GM18508 (cell line): Measurements from ENCODE around the gene C1orf105.

ENCODE experiments used
- ATAC-seq: cut with Tn5 transposase; IDR thresholded peaks from one replicate; pipeline ENCODE4 v1.9.1; 2021; ENCODE audit warnings: moderate number of reproducible peaks; ENCODE audit not compliant: insufficient read depth, unreplicated experiment

Gene C1orf105

DNA sequence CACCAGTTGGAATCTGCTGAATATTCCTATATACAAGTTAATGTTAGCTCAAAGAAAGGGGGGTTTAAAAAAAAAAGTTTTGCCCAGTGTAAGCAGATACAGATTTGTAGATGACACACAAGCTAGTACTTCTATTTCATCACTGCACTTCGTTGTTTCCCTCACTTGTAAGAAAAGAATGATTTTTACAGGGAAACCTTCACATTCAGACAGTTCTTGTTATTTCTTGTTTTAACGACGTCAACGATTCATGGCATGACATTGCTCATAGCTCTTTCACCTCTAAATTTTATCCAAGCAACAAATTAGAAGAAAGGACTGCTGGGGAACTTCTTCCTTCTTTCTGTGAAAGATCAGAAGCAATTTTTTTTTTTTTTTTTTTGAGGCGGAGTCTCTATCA, 25.7 kb upstream of the C1orf105 start:
- no peak for ATAC-seq

DNA sequence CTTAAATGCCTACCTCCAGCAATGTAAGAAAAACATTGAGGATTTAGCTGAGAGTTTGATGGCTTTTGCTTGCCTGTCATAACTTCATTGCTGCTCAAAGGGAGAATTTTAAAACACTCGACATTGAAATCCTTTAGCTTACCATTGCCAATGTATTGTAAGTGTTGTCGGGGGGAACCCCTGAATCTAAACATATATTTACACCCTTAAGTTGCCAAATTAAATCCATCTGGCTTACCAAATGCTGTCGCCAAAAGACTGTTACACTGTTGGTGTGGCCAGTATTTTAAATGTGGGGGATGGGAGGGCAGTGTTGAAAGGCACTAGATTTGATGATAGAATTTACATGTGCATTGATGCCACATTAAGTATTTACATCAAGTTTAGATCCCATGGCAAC, 24.9 kb upstream of the C1orf105 start:
- ATAC-seq, result no peak

DNA sequence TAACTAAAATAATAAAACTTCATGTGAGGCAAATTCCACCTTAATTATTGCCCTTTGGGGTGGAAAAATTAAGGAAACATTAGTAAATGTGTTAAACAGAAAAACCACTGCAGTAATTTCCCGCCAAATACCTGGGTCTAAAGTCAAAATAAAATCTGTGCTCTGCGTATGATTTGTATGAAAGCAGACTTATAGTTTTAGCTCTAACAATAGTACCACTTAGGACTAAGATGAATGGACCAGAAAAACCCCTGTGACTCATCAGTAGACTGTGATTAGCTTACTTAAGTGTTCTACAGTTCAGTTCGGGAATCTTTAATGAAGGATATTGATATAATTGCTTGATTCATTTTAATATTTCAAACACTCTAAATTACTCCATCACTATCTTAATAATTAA, 23.3 kb upstream of the C1orf105 start:
- no peak for ATAC-seq

- no peak for ATAC-seq
These were observed 22.9 kb upstream of the C1orf105 start for GRCh38 chr1:172397633-172398032.

DNA sequence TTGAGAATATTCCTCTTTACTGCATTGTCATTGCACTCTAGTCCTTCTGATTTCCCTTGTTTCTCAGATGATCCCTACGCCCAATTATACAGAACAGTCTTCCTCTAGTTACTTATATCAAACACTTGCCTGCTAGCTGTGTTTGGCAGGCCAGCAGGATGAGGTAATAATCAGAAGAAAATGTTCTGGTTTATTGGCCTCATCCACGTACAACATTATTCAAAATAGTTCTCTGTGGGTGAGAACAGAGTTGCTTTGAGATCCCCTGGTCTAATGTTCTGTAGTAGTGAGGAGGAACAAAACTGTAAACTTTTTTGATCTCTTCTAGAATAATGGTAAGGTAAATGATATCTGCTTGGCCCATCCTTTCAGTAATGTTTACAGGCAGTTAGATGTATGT, 22.3 kb upstream of the C1orf105 start:
- no peak for ATAC-seq

- ATAC-seq, result no peak
These were observed 21.3 kb upstream of the C1orf105 start for GRCh38 chr1:172398970-172399755.

DNA sequence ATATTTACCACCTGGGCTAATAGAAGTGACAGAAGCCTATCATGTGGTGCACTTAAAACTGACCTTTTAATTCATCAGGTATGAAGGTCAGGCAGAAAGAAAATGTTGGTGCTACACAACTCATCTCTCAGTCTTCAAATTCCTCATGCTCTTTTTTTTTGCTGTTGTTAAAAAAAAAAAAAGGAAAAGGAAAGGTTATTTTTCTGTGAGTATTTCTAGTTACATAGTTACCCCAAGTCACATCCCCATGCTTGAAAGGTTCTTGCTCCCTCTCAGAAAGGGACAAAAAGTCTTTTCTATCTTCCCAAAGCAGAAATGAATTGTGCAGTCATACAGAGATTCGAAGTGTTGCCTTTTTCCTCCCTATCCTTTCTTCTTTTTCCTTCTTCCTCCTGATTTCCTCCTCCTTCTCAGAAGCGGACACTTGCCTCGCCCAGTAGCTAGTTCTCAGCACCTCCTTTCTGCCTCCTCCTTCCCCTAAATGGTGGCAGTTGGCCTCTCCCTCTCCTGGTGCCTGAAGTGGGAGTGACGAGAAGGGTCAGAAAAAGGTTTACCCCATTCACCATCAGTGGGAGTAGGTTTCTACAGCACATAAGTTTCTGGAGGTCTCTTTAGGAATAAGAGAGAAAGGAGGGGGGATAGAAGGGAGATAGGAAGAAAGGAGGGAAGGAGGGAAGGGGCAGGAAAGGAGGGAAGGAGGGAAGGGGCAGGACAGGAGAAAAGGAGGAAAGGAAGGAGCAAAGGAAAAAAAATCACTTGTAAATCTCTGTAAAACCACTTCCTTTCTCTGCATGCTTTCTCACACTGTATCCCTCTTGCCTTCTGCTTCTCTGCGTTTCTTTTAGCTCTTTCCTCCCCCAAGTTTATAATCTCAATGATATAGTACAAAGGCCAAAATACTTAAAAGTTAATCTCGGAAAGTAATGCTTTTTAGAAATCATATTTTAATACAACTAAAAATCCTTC, 20.4 kb upstream of the C1orf105 start:
- ATAC-seq, result no peak

DNA sequence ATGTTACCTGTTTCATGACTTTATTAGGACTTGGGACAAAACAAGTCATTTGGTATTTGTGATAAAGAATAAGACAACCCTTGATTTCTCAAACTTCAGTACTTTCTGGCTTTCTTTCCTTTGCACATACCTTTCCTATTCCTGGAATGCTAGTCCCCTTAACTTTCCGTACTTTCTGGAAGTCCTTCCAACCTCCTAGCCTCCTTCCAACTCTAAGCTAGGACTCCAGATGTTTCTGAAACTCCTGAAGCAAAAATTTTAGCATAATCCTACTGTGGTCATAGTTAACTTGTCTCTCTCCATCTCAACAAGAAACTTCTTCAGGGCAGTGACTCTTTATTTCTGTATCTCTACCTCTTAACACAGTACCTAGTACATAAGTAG, 19.8 kb upstream of the C1orf105 start:
- ATAC-seq, result no peak

DNA sequence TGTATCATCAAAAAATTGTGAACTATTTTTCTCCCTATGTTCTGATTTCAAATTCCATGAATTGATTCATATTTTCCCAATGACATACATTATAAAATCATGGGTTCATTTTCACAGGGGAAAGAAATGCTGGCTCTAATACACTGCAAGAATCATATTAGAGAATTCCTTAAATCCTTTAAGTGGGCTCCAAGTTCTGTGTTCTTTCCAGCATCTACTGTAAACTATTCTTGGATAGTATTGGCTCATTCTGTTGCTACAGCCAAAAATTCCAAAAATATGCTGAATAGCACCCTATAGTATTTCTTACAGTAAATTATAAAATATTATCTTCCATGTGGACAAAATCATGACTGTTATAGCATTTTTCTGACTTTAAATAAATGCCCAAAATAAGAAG, 19.0 kb upstream of the C1orf105 start:
- ATAC-seq, result no peak

DNA sequence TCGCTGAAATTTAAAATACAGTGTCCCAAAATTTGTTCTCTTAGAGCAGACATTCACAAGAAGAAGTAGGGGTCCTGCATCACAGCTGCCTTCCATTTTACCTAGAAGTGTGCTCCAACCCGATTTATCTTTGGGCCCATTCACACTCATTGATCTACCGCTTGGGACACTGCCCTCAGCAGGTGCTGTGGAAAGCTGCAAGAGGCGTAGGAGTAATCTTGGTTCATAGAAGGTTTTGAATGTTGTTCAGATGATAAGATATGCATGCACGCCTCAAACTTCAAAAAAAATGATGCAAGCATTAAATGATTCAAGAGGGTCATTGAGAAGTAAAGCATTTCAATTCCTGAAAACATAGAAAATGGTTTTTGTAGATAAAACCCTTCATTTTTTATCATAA, 18.6 kb upstream of the C1orf105 start:
- no peak for ATAC-seq

GRCh38 chr1:172402878-172403569, 17.5 kb upstream of the C1orf105 start:
- no peak for ATAC-seq

GRCh38 chr1:172404121-172404520, 16.4 kb upstream of the C1orf105 start:
- ATAC-seq, result no peak

GRCh38 chr1:172405912-172406311, 14.6 kb upstream of the C1orf105 start:
- no peak for ATAC-seq

GRCh38 chr1:172406968-172407367, 13.5 kb upstream of the C1orf105 start:
- ATAC-seq, result no peak

DNA sequence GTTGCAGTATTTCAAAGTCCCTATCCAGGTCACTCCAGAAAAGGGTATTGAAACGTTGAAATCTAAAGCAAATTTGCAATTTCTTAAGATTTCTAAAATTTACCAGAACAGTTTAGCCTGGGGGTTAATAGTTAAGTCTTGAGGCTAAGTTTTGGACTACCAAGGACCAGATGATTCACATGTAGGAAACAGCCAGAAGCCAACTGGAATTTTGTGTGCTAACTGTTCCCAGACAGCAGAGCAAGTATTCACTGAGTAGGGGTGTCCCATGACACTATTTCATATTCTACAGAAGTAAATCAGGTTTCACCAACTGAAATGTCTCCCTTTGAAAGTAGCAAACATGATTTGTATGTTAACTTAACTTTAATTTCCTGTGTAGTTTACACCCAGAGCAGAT, 11.5 kb upstream of the C1orf105 start:
- no peak for ATAC-seq

GRCh38 chr1:172410027-172410426, 10.5 kb upstream of the C1orf105 start:
- no peak for ATAC-seq

DNA sequence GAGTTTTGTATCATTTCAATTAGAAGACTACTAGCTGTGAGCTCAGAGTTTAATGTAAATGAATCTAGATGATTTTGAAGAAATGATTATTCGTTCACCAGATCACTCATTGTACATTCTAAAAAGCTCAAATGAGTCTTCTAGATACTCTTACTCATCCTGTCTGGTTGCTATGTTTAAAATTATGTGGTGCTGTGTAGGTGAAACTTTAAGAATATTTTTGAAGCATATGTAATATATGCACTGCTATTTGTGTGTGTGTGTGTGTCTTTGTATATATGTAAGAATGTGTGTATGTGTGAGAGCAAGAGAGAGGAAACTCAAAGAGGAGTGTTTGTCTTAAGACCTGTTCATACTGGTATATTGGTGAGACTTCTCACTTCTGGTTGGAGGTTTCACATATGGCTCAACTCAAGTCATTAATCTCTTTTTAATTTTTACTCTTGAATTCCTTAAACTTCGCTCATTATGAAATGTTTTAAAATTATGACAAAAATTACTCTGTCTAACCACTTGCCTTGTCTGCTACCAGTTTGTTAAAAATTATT, 8.6 kb upstream of the C1orf105 start:
- ATAC-seq, result no peak

- no peak for ATAC-seq
These were observed 6.2 kb upstream of the C1orf105 start for GRCh38 chr1:172414331-172414730.

GRCh38 chr1:172416496-172417035, 3.9 kb upstream of the C1orf105 start:
- no peak for ATAC-seq

- no peak for ATAC-seq
These were observed 2.9 kb upstream of the C1orf105 start for GRCh38 chr1:172417557-172417956.
